Hippocampal formation (tissue), 2 donors: ENCODE results near the gene KRTAP17-1.
"Not testable (repeated sequence)": the region's sequence is repeated elsewhere in the genome, so short reads cannot be mapped to it uniquely, and the experiment has no call there.

ENCODE experiments used
- DNase-seq, 2 donors: peaks; one replicate each; lab custom pipeline; 2025; lab: John Stamatoyannopoulos, UW

The KRTAP17-1 gene, protein sequence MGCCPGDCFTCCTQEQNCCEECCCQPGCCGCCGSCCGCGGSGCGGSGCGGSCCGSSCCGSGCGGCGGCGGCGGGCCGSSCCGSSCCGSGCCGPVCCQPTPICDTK

DNA sequence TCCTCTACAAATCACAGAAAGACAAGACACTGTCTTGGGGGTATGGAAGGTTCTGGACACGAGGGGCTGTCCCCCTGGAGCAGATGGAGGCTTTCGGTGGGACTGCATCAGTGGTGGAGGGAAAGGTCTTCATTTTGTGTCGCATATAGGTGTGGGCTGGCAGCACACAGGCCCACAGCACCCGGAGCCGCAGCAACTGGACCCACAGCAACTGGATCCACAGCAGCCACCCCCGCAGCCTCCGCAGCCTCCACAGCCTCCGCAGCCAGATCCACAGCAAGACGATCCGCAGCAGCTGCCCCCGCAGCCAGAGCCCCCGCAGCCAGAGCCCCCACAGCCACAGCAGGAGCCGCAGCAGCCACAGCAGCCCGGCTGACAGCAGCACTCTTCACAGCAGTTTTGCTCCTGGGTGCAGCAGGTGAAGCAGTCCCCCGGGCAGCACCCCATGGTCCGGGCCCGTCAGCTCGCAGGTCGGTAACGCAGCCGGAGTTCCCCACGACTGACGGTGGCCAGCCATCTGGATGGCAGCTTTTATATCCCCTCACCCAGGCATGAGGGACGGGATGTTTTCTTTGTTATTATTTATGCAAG, at the start of gene KRTAP17-1:
TSS of gene KRTAP17-1 (minus strand) at position 507 of the 591 bp plus-strand sequence. CDS start at position 447, 60 bp downstream.
- no peak for DNase-seq

DNA sequence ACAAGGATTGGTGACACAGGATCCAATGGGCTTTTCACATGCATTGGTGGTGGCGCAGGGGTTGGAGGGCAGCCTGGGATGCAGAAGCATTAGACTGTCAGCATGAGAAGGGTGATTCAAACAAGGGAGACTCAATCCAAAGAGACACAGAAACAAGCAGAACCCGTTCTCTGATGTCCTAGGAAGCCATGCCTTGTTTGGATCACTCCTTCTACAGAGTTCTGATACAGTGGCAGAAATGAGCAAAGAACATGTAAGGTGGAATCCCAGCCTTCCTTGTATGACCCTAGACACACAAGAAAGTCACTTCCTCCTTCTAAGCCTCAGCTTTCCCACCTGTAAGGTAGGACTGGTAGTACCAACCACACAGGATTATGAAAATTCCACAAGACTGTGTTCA, 48.4 kb upstream of the KRTAP17-1 start:
- no peak for DNase-seq

DNA sequence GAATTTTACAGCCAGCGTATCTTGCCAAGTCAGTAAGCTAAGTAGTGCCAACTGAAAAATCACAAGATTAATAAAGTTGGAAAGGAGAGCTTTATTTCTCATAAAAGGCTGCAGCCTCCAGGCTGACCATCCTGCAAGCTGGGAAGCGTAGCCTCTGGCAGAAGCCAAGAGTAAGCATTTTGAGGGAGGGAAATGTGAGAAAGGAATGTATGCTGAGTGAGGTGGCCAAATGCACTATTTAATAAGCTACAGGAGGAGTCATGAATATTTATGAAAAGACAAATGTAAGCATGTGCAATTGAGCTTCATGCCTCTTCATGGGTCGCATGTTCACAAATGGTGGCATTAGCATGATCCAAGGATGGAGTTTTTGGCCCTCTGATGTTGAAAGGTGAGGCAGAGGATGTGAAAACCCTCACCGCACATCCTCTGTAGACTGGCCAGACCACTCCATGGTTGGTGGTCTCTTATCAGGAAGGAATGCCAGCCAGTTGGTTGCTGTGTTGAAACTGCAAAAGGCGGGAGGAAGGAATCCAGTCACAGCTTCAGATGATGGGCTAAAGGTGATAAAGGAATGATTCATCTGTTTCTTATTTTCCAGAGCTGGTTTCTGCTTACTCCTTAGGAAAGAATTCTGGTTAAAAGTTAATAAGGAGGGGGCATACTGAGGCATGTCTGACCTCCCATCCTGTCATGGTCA, 44.9 kb upstream of the KRTAP17-1 start:
- no peak for DNase-seq

DNA sequence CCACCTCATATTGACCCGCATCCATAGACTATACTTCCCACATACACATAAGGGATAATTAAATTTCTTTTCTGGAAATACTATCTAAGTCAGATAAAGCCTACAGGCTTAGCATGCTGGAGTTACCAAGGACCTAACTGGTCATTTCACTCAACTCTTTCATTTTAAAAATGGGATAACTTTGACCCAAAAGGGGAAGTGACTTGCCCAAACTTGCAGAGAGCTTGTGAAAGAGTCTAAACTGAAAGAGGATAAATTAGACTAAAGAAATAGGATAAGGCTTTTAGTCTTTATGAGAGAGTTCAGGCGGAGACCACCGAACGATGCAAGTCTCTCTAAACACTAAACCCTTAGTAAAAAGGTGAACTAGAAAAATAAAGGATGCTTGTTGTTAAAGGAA, 39.0 kb upstream of the KRTAP17-1 start:
- no peak for DNase-seq

DNA sequence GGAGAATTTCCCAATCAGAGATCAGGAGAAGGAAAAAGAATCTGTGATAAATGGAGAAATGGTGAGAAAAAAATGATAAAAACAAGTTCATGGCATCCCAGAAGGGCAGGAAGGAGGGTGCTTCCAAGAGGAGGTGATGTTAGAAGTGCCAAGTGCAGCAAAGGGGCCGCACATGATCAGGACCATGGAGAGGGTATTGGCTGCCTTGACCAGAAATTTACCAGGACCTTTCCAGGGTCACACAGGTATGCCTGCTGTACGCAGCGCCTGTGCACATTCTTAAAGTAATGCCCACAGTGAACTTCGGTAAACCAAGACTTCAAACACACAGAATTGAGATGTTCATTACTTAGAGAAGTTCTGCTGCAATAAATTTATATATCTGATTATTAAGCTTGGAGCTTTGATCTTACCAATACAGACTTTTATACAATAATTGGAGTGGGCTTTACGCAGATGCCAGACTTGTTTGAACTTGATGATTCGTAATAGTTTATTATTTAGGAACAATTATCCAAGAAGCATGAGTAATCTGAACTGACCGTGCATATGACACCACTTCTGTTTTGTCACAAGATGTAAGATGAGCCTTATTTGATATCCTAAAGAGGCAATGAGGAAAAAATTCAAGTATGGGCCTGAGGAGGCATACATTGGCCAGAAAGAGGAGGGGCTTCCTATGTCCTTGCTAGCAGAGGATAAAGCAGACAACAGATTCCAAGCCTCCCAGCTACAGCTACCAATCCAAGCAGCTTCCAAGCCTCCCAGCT, 37.3 kb upstream of the KRTAP17-1 start:
- DNase-seq = no peak

DNA sequence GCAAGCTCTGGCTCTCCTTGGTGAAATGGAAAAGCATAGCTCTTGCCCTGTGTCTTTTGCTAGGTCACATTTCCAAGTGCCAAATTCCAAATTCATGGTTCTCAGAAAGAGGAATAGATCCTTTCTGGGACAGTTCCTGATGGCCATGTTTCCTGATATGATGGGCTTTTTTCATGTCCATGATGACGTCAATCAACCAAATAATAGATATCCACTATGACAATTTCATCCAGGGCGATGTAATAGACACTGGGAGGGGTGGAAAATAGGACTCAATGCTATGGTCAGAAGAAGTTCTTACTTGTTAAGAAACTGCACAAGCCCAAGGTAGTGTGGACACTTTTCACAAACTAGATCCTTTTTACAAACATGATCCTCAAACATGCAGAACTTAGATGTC, 35.7 kb upstream of the KRTAP17-1 start:
- no peak for DNase-seq

DNA sequence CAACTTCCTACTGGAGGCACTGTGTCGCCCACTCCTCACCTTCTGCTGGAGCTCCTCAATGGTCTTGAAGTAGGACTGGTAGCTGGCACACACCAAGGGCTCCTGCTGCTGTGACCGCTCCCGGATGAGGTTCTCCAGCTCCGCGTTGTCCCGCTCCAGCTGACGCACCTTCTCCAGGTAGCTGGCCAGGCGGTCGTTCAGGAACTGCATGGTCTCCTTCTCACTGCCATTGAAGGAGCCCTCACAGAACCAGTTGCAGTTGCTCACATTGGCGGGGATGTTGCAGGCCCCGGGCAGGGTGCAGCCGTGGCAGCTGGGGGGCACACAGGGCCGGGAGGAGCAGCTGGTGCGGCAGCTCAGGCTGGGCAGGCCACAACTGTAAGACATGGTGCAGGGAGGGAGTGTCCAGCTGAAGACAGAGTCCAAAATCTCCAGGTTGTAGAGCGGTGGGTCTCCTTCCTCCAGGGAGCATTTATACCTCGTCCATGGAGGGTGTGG, 34.9 kb upstream of the KRTAP17-1 start, which contains the start of gene KRT33A:
TSS of gene KRT33A (minus strand) at position 448 of the 498 bp plus-strand sequence. CDS start at position 387, 61 bp downstream.
- DNase-seq = not testable (repeated sequence)

DNA sequence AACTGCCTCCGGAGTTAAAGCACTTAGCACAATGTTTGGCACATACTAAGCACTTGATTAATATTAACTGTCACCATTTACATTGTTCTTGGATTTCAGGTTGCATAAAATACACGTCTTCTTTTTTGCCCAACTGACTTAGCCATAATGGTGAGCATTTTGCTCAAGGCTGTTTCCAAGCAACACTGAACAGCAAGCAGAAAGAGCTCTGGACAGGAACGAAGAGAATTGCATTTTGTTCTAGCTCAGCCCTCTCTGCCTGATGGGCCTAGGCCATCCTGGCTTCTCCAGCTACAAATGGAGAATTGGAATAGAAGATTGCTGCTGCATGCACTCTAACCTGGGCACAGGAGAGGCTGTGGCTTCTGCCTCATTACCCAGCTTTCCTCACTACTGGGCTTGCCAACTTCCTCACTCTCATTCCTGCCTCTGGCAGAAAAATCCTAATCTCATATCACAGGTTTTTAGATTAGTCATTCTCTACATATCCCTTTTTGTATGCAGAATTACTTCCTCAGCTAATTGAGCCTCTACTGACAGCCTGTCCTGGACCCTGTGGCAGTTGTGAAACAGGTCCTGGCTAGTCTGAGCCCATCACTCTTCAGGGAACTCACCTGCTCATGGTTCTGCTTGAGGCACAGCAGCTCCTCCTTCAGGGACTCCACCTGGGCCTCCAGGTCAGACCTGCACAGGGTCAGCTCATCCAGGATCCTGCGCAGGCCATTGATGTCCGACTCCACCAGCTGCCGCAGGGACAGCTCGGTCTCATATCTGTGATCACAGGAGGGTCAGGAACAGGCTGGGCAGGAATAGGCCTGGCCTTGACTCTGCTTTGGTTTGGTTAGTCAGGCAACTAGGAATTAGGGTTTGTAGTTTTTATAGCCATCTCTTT, 32.6 kb upstream of the KRTAP17-1 start:
- DNase-seq = no peak

DNA sequence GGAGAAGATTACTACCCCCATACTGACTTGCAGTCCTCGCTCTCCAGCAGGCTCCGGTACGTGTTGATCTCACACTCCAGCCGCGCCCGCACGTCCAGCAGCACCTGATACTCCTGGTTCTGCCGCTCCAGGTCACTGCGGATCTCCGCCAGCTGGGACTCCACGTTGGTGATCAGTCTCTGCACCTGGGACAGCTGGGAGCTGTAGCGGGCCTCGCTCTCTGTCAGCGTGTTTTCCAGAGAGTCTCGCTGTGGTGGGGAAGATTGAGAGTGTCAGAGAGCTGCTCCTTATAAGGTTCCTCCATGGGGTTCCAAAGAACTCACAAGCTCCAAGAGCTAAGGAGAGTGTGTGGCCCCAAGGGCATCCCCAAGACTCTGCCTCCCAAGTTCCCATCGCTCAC, 30.9 kb upstream of the KRTAP17-1 start:
- not testable (repeated sequence) for DNase-seq

DNA sequence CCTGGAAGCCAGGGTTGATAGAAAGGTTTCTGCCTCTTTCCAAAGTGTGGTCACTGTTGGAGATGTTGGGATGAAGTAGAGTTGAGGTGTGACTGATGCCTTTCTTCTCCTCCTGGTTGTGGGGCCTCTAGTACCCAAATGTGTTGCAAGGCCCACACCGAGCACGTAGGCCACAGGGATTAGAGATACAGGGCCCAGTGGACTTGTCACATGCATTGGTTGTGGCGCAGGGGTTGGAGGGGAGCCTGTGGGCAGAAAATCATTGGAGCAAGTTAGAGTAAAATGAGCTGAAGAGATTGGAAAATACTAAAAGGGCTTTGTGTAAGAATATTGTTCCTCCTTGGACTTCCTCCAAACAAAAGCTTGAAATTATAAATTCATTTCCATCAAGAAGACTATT, 30.5 kb upstream of the KRTAP17-1 start:
- no peak for DNase-seq

DNA sequence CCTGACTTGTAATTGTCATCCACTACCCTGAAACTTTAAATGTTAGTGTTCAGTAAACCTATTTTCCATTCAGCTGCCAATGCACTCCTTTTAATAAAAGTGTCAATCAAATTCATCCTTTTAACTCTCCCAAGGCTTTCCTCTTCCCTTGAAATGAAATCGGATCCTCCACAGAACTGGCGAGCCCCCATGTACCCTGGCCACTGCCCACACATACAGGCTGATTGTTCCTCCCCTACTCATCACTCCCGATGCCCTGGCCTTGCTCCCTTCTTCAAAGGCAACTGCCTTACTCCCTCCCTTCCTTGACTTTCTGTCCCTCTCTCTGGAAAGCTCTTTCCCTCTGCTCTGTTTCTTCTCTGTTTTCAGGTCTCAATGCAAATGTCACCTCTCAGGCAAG, 27.5 kb upstream of the KRTAP17-1 start:
- DNase-seq = no peak

DNA sequence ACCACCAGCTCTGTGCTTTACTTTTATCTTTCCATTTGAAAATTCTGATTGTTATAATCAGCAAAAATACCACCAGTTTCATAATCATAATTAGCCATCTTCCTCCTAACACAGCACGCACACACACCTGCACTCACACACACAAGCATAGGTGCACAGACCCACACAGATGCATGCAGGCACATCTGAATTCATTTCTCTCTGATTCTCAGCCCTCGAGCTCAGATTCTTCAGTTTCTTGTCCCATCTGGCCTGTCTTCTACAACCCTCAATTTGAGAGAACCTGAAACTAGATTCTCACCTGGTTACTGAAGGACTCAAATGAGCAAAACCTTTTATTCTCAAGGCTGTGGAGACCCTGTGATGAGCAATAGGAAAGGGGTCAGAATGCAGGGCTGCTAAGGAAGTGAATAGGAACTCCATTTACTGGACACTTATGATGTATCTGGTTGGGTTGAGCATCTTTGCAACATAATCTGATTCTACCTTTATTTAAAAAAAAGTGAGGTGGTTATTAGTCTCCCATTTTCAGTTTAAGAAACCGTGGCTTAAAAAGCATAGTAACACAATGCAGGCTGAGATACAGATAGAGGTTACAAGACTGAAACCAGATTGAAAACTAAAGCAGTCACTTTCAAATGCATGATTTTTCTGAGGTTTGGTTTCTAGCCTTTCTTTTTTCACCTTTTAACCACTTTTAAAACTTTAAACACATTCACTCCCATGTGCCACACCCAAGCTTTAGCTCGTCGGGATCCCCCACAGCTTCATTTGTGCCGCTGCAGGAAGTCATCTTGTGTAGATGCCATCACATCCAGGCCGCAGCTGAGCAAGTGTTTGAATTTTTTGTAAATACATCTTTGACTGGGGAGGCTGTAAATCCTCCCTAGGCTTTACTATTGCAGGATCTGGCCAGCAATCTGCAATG, 25.7 kb upstream of the KRTAP17-1 start:
- no peak for DNase-seq

DNA sequence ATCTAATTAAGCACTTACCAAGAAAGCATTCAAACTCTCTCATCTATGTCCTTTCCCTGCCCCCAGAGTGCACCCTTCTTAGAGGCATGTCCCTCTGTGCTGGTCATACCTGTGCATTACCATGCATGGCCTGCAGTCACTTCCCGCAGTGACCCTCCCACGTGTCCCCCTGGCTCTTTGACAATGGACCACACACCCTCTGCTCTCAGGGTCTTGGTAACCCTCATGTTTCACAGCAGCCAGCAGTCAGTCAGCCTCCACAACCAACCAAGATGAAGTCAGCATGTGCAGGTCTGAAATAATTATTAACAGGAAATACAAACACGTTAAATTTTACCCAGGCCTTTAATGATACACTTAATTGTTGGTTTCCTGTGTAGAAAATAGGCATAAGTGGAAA, 25.0 kb upstream of the KRTAP17-1 start:
- DNase-seq = no peak

DNA sequence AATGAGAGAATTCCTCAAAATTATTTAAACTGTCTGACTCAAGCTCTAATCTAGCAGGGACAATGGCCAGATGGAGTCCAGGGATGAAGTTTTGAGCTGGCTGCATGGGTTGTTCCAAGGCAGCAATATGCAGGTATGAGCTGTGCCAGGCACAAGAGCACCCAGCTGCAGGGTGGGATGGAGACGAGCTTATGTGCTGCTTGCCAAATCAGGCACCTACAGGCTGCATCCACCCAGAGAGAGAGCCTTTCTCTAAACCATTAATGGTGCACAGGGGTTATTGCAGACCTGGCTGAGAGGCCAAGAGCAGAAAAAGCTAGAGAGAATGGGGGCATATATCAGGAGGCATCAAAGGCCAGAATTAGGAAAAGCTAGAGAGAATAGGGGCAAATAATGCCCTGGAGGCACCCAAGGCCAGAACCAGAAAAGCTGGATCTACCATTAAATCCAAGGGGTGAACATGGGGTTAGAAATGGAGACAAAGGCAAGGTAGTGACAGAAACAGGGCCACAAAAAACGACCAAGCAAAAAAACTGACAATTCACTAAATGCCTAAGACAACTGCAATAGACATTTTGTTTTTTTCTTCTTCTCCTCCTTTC, 24.2 kb upstream of the KRTAP17-1 start:
- DNase-seq = no peak

DNA sequence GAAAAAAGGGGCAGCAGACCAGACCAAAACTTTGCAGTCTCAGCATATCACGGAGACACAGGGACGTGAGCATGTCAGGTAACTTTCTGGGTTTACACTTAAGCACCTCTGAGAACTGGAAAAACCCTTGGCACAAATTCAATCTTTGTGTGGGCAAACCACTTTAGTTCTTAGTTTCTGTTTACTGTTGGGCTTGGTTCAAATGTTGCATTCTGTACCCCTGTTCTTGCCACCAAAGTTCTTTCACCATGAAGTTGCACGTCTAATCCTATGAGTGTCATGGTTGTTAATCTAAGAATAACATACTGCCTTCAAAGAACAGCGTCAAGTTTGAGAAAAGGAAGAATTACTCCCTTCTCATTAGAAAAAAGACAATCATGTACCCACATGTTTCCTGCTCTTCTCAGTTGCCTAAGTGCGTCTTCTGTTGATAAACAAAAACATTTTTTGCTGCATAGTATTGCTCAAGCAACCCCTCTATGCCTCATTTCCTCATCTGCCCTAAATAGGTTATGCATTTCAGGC, 23.5 kb upstream of the KRTAP17-1 start:
- no peak for DNase-seq

DNA sequence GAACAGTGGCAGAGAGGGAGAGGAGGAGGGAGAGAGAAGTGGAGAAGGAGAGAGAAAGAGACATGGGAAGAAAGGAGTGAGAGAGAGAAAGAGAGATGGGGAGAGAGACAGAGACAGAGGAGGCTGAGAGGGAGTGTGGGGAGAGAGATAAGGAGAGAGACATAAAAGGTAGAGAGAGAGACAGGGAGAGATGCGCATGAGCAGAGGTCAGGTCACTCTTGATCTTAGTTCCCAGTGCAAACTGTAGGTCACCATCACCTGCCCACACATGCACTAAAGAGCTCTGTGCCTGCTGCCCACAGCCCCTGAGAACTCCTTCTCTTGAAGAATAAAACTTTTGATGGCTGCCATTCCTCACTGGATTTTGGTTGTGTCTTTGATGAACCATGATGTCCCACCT, 20.2 kb upstream of the KRTAP17-1 start:
- no peak for DNase-seq

DNA sequence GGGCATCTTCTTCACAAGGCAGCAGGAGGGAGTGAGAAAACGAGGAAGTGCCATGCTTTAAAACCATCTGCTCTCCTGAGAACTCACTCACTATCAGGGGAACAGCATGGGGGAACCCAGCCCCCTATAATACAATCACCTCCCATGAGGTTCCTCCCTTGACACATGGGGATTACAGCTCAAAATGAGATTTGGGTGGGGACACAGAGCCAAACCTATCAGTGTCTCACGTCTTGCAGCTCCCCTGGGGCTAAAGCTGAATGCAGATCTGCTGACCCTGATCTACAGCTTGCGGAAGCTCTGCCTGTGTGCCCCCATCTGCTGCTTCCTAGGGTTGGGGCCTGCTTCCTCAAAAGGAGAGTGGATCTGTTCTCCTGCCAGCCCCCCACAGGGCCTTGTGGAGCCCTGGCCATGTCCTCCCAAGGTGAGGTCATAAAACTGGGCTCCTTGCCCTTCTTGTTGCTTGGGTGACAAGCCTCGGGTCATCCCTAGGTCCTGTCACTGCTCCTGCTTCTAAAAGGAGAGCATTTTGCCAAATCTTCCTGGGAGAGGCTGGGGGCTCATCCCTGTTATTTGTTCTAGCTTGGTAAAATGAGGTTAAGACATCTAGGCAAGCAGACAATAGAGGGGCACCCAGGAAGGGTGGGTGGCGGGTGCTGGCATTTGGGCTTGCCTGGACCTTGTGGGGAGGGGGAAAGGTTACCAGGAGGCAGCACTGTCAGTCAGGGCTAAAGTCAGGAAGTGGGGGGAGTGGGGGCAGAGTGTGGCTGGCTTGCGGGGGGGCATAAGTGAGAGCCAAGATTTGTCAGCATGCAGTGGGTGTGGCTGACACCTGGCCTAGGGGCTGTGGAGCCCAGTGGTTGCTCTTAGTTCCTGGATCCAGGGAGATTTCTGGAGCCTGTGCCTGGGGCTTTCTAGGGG, 19.1 kb upstream of the KRTAP17-1 start:
- DNase-seq = no peak

DNA sequence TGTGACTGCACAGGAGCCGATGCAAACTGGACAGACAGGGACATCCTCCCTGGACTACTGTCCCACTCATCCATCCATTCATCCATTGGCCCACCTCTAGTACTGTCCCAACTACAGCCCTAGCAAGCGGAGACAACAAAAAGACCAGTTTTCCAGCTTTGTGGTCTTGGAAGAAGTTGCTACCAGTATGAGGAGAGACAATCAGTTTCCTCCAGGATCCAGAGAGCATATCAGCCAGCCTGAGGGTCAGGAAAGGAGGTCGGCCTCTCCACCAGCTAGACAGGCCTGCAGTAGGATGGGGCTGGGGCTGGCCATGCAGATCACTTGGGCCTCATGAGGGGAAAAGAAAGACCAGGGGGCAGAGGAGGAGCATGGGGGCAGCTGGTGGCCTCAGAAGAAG, 18.3 kb upstream of the KRTAP17-1 start:
- DNase-seq = no peak

DNA sequence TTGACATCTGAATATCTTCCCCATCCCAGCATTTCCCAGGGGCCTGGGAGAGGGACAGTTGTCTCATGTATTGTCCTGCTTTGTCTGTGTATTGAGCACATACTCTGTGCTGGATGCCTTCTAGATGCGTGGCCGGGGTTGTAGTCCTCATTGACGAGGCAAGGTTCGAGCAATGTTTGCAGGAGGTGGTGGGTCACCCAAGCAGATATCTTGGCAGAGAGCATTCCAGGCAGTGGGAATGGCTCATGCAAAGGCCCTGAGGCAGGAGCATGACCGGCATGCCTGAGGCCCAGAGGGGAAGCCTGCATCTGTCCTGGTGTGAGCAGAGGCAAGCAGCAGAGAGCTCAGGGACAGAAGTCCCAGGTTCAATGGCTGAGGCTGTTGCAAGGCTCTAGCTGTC, 17.6 kb upstream of the KRTAP17-1 start:
- DNase-seq = no peak
